Esophagus (tissue), 2 donors: Measurements from ENCODE around the gene PHF21B. TPM values are rescaled to one million over a fixed set of nuclear protein-coding genes. Genes with fewer than 3 reads are reported as not detected.

Experiments used
- H3K27ac ChIP-seq, 2 donors: one replicate each; pipeline ENCODE4 v1.5.1; 2013; ENCODE audit warnings: low read depth in 2 of 2, mild to moderate bottlenecking in 2 of 2, inconsistent platforms in 1 of 2, low read length in 1 of 2, moderate library complexity in 1 of 2
- H3K27me3 ChIP-seq, 2 donors: one replicate each; pipeline ENCODE4 v1.6.1; 2013; ENCODE audit warnings: low read length in 2 of 2, control low read depth in 1 of 2, mild to moderate bottlenecking in 1 of 2; ENCODE audit not compliant: insufficient read depth in 2 of 2, control insufficient read depth in 1 of 2
- H3K36me3 ChIP-seq, 2 donors: one replicate each; pipeline ENCODE4 v1.6.1; 2013; ENCODE audit warnings: low read length in 1 of 2; ENCODE audit not compliant: control insufficient read depth in 2 of 2, insufficient read depth in 2 of 2
- H3K4me1 ChIP-seq, 2 donors: one replicate each; pipeline ENCODE4 v1.6.1; 2013; ENCODE audit warnings: low read length in 1 of 2; ENCODE audit not compliant: control insufficient read depth in 2 of 2, insufficient read depth in 2 of 2
- H3K4me3 ChIP-seq, 2 donors: one replicate each; pipeline ENCODE4 v1.5.1; 2013; ENCODE audit warnings: low read length in 2 of 2, mild to moderate bottlenecking in 2 of 2, low read depth in 1 of 2, moderate library complexity in 1 of 2
- H3K9me3 ChIP-seq, 2 donors: one replicate each; pipeline ENCODE4 v1.6.1; 2013; ENCODE audit warnings: mild to moderate bottlenecking in 2 of 2, low read depth in 1 of 2, low read length in 1 of 2, moderate library complexity in 1 of 2; ENCODE audit not compliant: control insufficient read depth in 2 of 2, insufficient read depth in 1 of 2
- WGBS, 2 donors: extraction: QIAGEN DNeasy Blood & Tissue Kit; methylation state at CpG; one replicate each; pipeline ENCODE4 v1.1.7; 2013; 5-methylcytosine and 5-hydroxymethylcytosine counted together
- polyA plus RNA-seq, 2 donors: library from polyadenylated mRNA; stranded (reverse); fragments of 200-250 nt; gene quantifications; one replicate each; pipeline ENCODE4 v1.2.3, GENCODE V29; 2013
- donor health status: healthy with polysubstance abuse.
- donor health status: Bipolar disorder and iron deficiency.

PHF21B gene
- polyA plus RNA-seq, 2 donors = 0.08 to 0.25 TPM

- 83 to 84% methylated on average over 16 of the region's 16 CpGs for WGBS, 2 donors
These were observed 121.9 kb downstream of the PHF21B start for GRCh38 chr22:44887941-44888366.

GRCh38 chr22:44885806-44886360 is 123.9 kb downstream of the PHF21B start:
- H3K27ac ChIP-seq = no peak overlapping the region
- 82 to 84% methylated on average over 14 of the region's 14 CpGs for WGBS, 2 donors
- no peaks in the 10 kb centered on the region for H3K27me3 ChIP-seq

More at GRCh38 chr22:44887941-44888366, 121.9 kb downstream of the PHF21B start:
- no peaks in the 10 kb centered on the region for H3K27me3 ChIP-seq
- no peaks in the 10 kb centered on the region for H3K4me1 ChIP-seq
- H3K4me3 ChIP-seq = no peak overlapping the region
- no peaks in the 10 kb centered on the region for H3K36me3 ChIP-seq
- no peak overlapping the region for H3K27ac ChIP-seq
- H3K9me3 ChIP-seq = no peaks in the 10 kb centered on the region

GRCh38 chr22:44884968-44885805 is 124.6 kb downstream of the PHF21B start:
- no peak overlapping the region for H3K27ac ChIP-seq
- no peaks in the 10 kb centered on the region for H3K27me3 ChIP-seq
- no peak overlapping the region for H3K4me3 ChIP-seq
- no peaks in the 10 kb centered on the region for H3K36me3 ChIP-seq
- H3K9me3 ChIP-seq = no peaks in the 10 kb centered on the region
- H3K4me1 ChIP-seq = no peaks in the 10 kb centered on the region
- 76 to 84% methylated on average over 18 of the region's 18 CpGs for WGBS, 2 donors

More at GRCh38 chr22:44885806-44886360, 123.9 kb downstream of the PHF21B start:
- Histone ChIP-seq H3K9me3 (no peaks in the 10 kb centered on the region), H3K36me3 (no peaks in the 10 kb centered on the region), H3K4me1 (no peaks in the 10 kb centered on the region), H3K4me3 (no peak overlapping the region)

- WGBS, 2 donors = 89 to 95% methylated on average over 1 of the region's 1 CpG
- H3K4me3 ChIP-seq = no peak overlapping the region
- H3K27ac ChIP-seq = no peak overlapping the region
- H3K4me1 ChIP-seq = no peaks in the 10 kb centered on the region
- no peaks in the 10 kb centered on the region for H3K36me3 ChIP-seq
- H3K27me3 ChIP-seq = no peaks in the 10 kb centered on the region
- H3K9me3 ChIP-seq = no peaks in the 10 kb centered on the region
These were observed 125.2 kb downstream of the PHF21B start for GRCh38 chr22:44884562-44884961.

GRCh38 chr22:44883011-44883421 is 126.8 kb downstream of the PHF21B start:
- H3K36me3 ChIP-seq = no peaks in the 10 kb centered on the region
- no peaks in the 10 kb centered on the region for H3K27me3 ChIP-seq
- H3K4me1 ChIP-seq = no peaks in the 10 kb centered on the region
- peaks cover 0 to 4% of the 10 kb centered on the region in 2 donors for H3K9me3 ChIP-seq
- 85% methylated on average over 12 of the region's 12 CpGs for WGBS, 2 donors
- no peak overlapping the region for H3K27ac ChIP-seq
- H3K4me3 ChIP-seq = no peak overlapping the region

GRCh38 chr22:44882226-44882905 is 127.4 kb downstream of the PHF21B start:
- H3K27me3 ChIP-seq = no peaks in the 10 kb centered on the region
- H3K36me3 ChIP-seq = no peaks in the 10 kb centered on the region
- H3K4me3 ChIP-seq = no peak overlapping the region
- H3K9me3 ChIP-seq = peaks cover 0 to 7% of the 10 kb centered on the region in 2 donors
- H3K4me1 ChIP-seq = no peaks in the 10 kb centered on the region
- H3K27ac ChIP-seq = no peak overlapping the region
- 89 to 90% methylated on average over 25 to 26 of the region's 26 CpGs for WGBS, 2 donors

GRCh38 chr22:44881624-44882023 is 128.2 kb downstream of the PHF21B start:
- Histone ChIP-seq H3K9me3 (peaks cover 0 to 7% of the 10 kb centered on the region in 2 donors), H3K4me3 (no peak overlapping the region), H3K27me3 (no peaks in the 10 kb centered on the region), H3K4me1 (no peaks in the 10 kb centered on the region), H3K36me3 (no peaks in the 10 kb centered on the region), H3K27ac (no peak overlapping the region)
- 83 to 89% methylated on average over 24 of the region's 24 CpGs for WGBS, 2 donors

GRCh38 chr22:44880610-44881290 is 129.1 kb downstream of the PHF21B start:
- H3K4me1 ChIP-seq = no peaks in the 10 kb centered on the region
- peaks cover 0 to 7% of the 10 kb centered on the region in 2 donors for H3K9me3 ChIP-seq
- no peak overlapping the region for H3K4me3 ChIP-seq
- H3K36me3 ChIP-seq = no peaks in the 10 kb centered on the region
- H3K27me3 ChIP-seq = no peaks in the 10 kb centered on the region
- 89 to 91% methylated on average over 19 of the region's 19 CpGs for WGBS, 2 donors
- no peak overlapping the region for H3K27ac ChIP-seq

- Histone ChIP-seq H3K27me3 (no peaks in the 10 kb centered on the region), H3K27ac (no peak overlapping the region), H3K4me1 (no peaks in the 10 kb centered on the region), H3K4me3 (no peak overlapping the region), H3K9me3 (peaks cover 0 to 7% of the 10 kb centered on the region in 2 donors), H3K36me3 (no peaks in the 10 kb centered on the region)
- WGBS, 2 donors = 91% methylated on average over 12 of the region's 12 CpGs
These were observed 130.5 kb downstream of the PHF21B start for GRCh38 chr22:44879301-44879680.
